Pancreas (tissue), 10 donors: ENCODE measurements around the gene GRIN3B. TPM values are rescaled to one million over a fixed set of nuclear protein-coding genes. Genes with fewer than 3 reads are reported as not detected.

Experiments used
- ATAC-seq, 4 donors: fragments of 200-7000 bp; cut with Tn5 transposase; one replicate each; pipeline versions ENCODE4 v1.8.0 to v1.9.1; 2020; ENCODE audit warnings: mild to moderate bottlenecking in 4 of 4, moderate library complexity in 4 of 4
- DNase-seq, 6 donors: peaks; one replicate each; pipeline ENCODE4 v3.0.0-alpha.2; 2020
- FAIRE-seq: peaks from 2 replicates; lab custom pipeline; 2012; peaks lifted over from hg19 to GRCh38; lab: Jason Lieb, UNC
- H3K27ac ChIP-seq, 4 donors: fragments of 200-600 bp; sonication (generic); 1 replicate in 3 of 4; 2 replicates in 1 of 4; pipeline versions ENCODE4 v1.5.0 to v1.8.0; 2020
- H3K27me3 ChIP-seq, 4 donors: fragments of 200-600 bp; one replicate each; pipeline ENCODE4 v1.8.0; 2021
- H3K36me3 ChIP-seq, 3 donors: fragments of 200-600 bp; sonication (generic) in 1 of 3; one replicate each; pipeline versions ENCODE4 v1.5.0 to v1.8.0; 2020 to 2021
- H3K4me1 ChIP-seq, 3 donors: fragments of 200-600 bp; one replicate each; pipeline ENCODE4 v1.8.0; 2021
- H3K4me3 ChIP-seq, 4 donors: fragments of 200-600 bp; sonication (generic) in 2 of 4; one replicate each; pipeline versions ENCODE4 v1.5.0 to v1.8.0; 2020 to 2021
- H3K9me3 ChIP-seq, 4 donors: fragments of 200-600 bp; one replicate each; pipeline ENCODE4 v1.8.0; 2021
- WGBS, 2 donors: extraction: QIAGEN DNeasy Blood & Tissue Kit; methylation state at CpG; one replicate each; pipeline ENCODE4 v1.1.7; 2013; 5-methylcytosine and 5-hydroxymethylcytosine counted together
- intact Hi-C, 3 donors: fragments of 100-400 bp; cut with DNase I; formaldehyde crosslinking; loops; one replicate each; pipeline versions ENCODE4 v1.11.1 to v1.14.2; 2022
- polyA plus RNA-seq, 2 donors: library from polyadenylated mRNA; stranded (reverse); fragments of 200-250 nt; gene quantifications; one replicate each; pipeline ENCODE4 v1.2.3, GENCODE V29; 2013
- total RNA-seq, 6 donors: library from RNA; stranded (reverse); fragmentation: NEBNext Ultra II Directional in 4 of 6; extraction: Animal tissue kit (Norgen Biotek cat#: 25700) in 4 of 6; gene quantifications; one replicate each; pipeline versions ENCODE4 v1.2.1 to v1.2.4, GENCODE V29; 2021 to 2023
- TF ChIP-seq, protein P1 (sequence below), 4 donors: fragments of 200-600 bp; sonication (generic) in 3 of 4; IDR thresholded peaks; one replicate each; pipeline versions ENCODE4 v1.5.0 to v1.8.0; 2021; ENCODE audit warnings: antibody characterized with exemption in 4 of 4
- donor health status: healthy with polysubstance abuse.
- donor health status: DM: no; HTN: no; CAD: no; lungs with moderate emphysema.
- donor health status: DM: no; HTN: no; CAD: no.
- donor health status: control.
- donor health status: control.
- donor health status: Bipolar disorder and iron deficiency.
- donor health status: DM: yes; HTN: yes; CAD: no.
- donor health status: DM: no; HTN: no; CAD: no.
- donor health status: DM: no; HTN: no; CAD: no.
- donor health status: DM: yes; HTN: yes; CAD: no.

GRIN3B gene
- total and polyA plus RNA-seq, 8 donors = 0.08 to 0.09 TPM; not detected in 6

DNA sequence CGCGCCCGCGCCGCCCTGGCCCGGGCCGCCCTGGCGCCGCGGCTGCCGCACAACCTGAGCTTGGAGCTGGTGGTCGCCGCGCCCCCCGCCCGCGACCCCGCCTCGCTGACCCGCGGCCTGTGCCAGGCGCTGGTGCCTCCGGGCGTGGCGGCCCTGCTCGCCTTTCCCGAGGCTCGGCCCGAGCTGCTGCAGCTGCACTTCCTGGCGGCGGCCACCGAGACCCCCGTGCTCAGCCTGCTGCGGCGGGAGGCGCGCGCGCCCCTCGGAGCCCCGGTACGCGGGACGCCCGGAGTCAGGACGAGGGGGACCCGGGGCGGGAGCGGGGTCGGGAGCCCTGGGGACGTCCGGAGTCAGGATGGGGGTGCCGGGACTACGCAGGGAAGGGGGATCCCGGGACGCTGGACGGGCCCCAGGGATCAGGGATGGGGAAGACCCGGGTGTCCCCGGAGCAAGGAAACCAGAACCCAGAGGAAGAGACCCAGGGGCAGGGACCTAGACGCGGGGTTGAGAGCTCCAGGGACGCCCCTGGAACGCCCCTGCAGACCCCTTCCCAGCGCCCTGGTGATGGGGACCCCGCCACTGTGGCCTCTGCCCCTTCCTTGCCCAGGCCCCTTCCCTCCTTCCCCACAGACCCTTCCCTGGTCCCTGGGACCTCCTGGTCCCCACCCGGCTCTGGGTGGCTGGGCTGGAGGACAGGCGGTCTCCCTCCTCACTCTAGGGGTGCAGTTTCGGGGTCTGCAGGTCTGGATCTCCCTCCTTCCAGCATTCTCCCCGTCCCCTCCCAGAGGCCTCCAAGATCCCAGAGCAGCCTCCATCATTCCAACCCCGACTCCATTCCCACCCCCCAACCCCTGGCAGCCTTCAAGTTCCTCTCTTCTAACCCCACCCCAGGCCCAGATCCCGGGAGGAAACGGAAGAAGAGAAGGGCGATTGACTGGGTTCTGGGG lies 645 bp downstream of the GRIN3B start:
- Histone ChIP-seq H3K4me1 (no peaks in the 10 kb centered on the region), H3K4me3 (peak overlapping the region in 1 of 4 donors; percentile 30), H3K9me3 (no peaks in the 10 kb centered on the region), H3K27ac (no peak overlapping the region), H3K27me3 (peaks cover 0 to 13% (median 2%) of the 10 kb centered on the region in 4 donors), H3K36me3 (no peaks in the 10 kb centered on the region)
- ATAC-seq (no peak), FAIRE-seq (no peak), DNase-seq (peak in 1 of 6 donors; percentile 75)
- WGBS, 2 donors = 5% methylated on average over 63 to 73 of the region's 73 CpGs
- TF ChIP-seq, protein P1, sequence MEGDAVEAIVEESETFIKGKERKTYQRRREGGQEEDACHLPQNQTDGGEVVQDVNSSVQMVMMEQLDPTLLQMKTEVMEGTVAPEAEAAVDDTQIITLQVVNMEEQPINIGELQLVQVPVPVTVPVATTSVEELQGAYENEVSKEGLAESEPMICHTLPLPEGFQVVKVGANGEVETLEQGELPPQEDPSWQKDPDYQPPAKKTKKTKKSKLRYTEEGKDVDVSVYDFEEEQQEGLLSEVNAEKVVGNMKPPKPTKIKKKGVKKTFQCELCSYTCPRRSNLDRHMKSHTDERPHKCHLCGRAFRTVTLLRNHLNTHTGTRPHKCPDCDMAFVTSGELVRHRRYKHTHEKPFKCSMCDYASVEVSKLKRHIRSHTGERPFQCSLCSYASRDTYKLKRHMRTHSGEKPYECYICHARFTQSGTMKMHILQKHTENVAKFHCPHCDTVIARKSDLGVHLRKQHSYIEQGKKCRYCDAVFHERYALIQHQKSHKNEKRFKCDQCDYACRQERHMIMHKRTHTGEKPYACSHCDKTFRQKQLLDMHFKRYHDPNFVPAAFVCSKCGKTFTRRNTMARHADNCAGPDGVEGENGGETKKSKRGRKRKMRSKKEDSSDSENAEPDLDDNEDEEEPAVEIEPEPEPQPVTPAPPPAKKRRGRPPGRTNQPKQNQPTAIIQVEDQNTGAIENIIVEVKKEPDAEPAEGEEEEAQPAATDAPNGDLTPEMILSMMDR (IDR thresholded peaks at IDR 0.05) = no peak
- intact Hi-C loops = no loop called here

DNA sequence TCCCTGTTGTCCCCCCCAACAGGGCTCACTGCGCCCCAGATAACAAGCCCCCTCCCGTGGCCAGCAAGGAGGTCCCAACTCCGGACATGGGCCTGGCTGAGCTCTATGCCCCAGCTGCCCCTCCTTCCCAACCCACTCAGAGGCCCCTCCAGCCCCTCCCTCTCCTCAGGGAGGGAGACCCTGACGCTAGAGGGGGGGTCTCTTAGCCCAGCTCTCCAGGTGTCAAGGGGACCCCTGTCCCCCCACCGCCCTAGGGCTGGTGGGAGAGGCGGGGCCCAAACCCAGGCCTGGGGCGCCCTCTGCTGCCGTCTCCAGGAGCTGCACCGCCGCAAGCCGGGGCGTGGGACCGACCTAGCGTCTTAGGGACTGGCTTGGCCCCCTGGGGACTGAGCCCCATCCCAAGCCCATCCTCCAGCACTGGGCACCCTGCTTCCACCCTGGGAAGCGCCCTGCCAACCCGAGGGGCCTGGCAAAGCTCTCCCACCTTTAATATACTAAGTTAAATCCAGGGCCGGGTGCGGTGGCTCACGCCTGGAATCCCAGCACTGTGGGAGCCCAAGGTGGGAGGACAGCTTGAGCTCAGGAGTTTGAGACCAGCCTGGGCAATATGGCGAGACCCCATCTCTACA lies 1.4 kb downstream of the GRIN3B start:
- Histone ChIP-seq H3K9me3 (no peaks in the 10 kb centered on the region), H3K4me3 (no peak overlapping the region), H3K27me3 (peaks cover 0 to 9% (median 2%) of the 10 kb centered on the region in 4 donors), H3K4me1 (no peaks in the 10 kb centered on the region), H3K36me3 (no peaks in the 10 kb centered on the region), H3K27ac (no peak overlapping the region)
- FAIRE-seq = no peak
- peak; percentile 53 to 86 (median 79) for ATAC-seq
- TF ChIP-seq, protein P1 (IDR thresholded peaks at IDR 0.05) = peak; percentile 78 to 87 (median 83)
- WGBS, 2 donors = 12% methylated on average over 19 to 20 of the region's 20 CpGs
- DNase-seq = peak in 4 of 6 donors; percentile 56 to 89 (median 78)
- intact Hi-C loops = no loop called here

DNA sequence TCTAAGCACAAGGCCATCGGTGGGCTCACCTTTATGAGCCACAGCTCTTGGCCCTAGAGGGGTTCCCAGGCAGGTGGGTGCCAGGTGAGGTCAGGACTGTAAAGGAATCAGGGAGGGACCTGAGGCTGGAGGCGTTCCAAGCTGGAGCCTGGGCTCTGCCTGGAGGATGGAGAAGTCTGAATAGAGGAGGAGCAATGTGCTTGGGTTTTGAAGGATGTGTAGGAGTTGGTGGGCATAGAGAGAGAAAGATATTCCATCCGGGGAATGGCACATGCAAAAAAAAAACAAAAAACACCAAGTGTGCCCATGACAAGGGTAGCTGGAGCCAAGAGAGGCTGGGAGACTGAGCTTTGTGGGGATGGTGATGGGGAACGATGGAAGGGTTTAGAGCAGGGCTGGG lies 2.4 kb downstream of the GRIN3B start:
- no peak overlapping the region for H3K27ac ChIP-seq
- WGBS, 2 donors = 70% methylated on average over 4 of the region's 4 CpGs
- peaks cover 0 to 9% (median 2%) of the 10 kb centered on the region in 4 donors for H3K27me3 ChIP-seq
- no peak overlapping the region for H3K4me3 ChIP-seq
- no peak for ATAC-seq
- FAIRE-seq = no peak
- H3K9me3 ChIP-seq = no peaks in the 10 kb centered on the region
- TF ChIP-seq, protein P1 (IDR thresholded peaks at IDR 0.05) = no peak
- peak in 1 of 6 donors; percentile 51 for DNase-seq
- intact Hi-C loops = no loop called here
- no peaks in the 10 kb centered on the region for H3K4me1 ChIP-seq
- no peaks in the 10 kb centered on the region for H3K36me3 ChIP-seq

DNA sequence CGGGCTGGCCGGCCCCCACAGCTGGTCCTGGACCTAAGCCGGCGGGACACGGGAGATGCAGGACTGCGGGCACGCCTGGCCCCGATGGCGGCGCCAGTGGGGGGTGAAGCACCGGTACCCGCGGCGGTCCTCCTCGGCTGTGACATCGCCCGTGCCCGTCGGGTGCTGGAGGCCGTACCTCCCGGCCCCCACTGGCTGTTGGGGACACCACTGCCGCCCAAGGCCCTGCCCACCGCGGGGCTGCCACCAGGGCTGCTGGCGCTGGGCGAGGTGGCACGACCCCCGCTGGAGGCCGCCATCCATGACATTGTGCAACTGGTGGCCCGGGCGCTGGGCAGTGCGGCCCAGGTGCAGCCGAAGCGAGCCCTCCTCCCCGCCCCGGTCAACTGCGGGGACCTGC lies 3.1 kb downstream of the GRIN3B start:
- no peak overlapping the region for H3K27ac ChIP-seq
- H3K4me1 ChIP-seq = no peaks in the 10 kb centered on the region
- intact Hi-C loops = no loop called here
- no peaks in the 10 kb centered on the region for H3K9me3 ChIP-seq
- WGBS, 2 donors = 79 to 88% methylated on average over 36 to 37 of the region's 37 CpGs
- H3K27me3 ChIP-seq = peaks cover 0 to 7% (median 2%) of the 10 kb centered on the region in 4 donors
- FAIRE-seq (no peak), ATAC-seq (no peak), DNase-seq (peak in 1 of 6 donors; percentile 79)
- TF ChIP-seq, protein P1 (IDR thresholded peaks at IDR 0.05) = no peak
- H3K36me3 ChIP-seq = no peaks in the 10 kb centered on the region
- H3K4me3 ChIP-seq = no peak overlapping the region
